ENCODE results near the gene UPF2.
"Not testable (repeated sequence)": the region's sequence is repeated elsewhere in the genome, so short reads cannot be mapped to it uniquely, and the experiment has no call there.

The UPF2 gene, protein sequence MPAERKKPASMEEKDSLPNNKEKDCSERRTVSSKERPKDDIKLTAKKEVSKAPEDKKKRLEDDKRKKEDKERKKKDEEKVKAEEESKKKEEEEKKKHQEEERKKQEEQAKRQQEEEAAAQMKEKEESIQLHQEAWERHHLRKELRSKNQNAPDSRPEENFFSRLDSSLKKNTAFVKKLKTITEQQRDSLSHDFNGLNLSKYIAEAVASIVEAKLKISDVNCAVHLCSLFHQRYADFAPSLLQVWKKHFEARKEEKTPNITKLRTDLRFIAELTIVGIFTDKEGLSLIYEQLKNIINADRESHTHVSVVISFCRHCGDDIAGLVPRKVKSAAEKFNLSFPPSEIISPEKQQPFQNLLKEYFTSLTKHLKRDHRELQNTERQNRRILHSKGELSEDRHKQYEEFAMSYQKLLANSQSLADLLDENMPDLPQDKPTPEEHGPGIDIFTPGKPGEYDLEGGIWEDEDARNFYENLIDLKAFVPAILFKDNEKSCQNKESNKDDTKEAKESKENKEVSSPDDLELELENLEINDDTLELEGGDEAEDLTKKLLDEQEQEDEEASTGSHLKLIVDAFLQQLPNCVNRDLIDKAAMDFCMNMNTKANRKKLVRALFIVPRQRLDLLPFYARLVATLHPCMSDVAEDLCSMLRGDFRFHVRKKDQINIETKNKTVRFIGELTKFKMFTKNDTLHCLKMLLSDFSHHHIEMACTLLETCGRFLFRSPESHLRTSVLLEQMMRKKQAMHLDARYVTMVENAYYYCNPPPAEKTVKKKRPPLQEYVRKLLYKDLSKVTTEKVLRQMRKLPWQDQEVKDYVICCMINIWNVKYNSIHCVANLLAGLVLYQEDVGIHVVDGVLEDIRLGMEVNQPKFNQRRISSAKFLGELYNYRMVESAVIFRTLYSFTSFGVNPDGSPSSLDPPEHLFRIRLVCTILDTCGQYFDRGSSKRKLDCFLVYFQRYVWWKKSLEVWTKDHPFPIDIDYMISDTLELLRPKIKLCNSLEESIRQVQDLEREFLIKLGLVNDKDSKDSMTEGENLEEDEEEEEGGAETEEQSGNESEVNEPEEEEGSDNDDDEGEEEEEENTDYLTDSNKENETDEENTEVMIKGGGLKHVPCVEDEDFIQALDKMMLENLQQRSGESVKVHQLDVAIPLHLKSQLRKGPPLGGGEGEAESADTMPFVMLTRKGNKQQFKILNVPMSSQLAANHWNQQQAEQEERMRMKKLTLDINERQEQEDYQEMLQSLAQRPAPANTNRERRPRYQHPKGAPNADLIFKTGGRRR

DNA sequence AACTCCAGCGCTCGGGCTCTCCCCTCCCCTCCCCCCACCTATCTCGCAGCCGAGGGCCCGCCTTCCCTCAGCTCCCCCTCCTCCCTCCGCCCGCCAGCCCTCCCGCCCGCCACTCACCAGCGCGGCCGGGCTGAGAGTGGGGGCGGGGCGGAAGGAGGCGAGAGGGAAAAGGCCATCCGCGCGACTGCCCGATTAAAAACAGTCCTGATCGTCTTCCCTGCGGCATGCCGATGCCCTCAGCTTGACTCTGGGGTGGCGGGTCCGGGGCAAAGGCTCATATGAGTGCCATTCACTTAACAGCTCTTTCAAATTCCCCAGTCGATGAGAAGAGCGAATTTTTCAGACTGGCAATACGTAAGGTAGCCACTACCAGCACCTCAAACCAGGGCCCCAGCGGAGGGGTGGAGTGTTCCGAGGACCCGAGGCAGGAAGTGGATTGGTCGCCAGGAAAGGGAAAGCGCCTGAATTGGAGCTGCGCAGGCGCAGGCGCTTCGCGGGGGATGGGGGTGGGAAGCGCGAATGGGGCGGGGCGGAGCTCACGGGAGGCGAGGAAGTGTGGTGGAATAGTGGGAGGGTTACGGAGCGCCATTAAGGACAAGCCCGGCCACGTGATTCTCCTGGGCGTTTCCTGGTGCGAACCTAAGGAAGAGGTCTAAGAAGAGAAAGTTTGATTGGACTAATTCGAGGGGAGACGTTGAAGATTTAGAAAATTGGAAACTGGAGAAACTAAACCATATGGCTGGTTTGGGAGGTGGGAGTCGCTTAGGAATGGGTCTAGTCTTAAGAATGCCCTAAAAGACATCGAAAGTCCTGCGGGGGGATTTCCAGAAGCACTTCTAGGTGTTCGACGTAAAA is at the start of gene UPF2:
Gene UPF2, minus strand, starts transcription at position 13 of the 855 bp plus-strand sequence. CDS start 7,386 bp downstream, outside the sequence.
- peak; percentile 96 for DNase-seq (ENCODE audit: low read depth)

DNA sequence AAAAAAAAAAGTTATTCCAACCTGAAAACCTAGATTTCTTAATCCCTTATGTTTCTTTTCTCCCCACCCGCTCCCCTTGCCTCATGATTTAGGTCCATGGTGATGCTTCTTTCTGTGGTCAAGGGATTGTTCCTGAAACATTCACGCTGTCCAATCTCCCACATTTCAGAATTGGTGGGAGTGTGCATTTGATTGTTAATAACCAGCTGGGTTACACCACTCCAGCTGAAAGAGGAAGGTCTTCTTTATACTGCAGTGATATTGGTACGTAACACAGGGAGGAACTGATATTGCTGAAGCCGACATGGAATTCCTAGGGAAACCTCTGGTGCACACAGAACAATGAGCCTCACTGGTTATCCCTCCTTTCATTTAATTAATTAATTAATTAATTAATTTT is 48.8 kb upstream of the UPF2 start:
- DNase-seq (ENCODE audit: low read depth), result no peak

DNA sequence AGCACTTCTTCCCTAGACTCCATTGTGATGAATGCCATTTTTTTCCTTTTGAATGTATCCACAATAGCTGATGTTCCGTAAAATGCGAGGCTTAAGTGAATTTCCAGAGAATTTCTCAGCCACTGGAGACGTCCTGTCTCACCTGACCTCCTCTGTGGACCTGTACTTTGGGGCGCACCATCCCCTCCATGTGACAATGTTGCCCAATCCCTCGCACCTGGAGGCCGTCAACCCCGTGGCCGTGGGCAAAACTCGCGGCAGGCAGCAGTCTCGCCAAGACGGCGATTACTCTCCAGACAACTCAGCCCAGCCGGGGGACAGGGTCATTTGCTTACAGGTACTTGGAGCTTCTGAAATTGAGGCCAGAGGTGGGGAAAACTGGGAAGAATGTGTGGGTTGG is 46.3 kb upstream of the UPF2 start:
- no peak for DNase-seq (ENCODE audit: low read depth)

DNA sequence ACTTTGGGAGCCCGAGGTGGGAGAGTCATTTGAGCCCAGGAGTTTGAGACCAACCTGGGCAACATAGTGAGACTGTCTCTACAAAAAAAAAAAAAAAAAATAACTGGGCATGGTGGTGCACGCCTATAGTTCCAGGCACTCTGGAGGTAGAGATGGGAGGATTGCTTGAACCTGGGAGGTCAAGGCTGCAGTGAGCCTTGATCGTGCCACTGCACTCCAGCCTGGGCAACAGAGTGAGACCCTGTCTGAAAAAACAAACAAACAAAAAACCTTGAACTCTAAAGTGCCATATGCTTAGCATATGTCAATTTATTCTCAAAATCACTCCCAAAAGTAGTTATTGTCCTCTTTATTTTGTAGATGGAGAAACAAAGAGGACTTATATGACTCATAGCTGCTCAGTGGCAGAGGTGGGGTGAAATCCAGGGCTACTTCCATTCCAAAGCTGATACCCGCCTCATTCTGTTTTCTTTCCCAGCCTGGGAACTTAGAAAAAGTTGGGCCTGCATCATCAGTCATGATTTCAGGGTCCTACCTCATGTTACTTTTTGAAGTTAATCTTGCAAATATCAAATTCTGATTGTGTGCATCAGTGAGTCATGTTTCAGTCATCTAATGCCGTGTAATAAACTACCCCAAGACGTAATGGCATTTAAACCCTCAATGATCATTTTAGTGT is 39.4 kb upstream of the UPF2 start:
- DNase-seq (ENCODE audit: low read depth), result no peak

DNA sequence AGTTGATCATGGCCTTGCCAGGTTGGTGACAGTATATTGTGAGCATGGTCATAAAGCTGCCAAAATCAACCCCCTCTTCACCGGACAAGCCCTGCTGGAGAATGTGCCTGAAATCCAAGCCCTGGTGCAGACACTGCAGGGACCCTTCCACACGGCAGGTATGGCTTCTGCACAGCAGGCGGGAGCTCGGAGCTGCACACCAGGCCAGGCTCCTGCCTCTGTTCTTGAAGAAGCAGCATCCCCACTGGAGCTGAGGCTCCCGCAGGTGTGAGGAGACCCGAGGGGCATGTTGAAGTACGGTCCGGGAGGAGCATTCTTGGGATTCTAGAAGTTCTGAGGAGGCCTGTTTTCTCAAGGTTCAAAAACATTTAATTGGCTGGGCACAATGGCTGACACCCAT is 38.9 kb upstream of the UPF2 start:
- no peak for DNase-seq (ENCODE audit: low read depth)

DNA sequence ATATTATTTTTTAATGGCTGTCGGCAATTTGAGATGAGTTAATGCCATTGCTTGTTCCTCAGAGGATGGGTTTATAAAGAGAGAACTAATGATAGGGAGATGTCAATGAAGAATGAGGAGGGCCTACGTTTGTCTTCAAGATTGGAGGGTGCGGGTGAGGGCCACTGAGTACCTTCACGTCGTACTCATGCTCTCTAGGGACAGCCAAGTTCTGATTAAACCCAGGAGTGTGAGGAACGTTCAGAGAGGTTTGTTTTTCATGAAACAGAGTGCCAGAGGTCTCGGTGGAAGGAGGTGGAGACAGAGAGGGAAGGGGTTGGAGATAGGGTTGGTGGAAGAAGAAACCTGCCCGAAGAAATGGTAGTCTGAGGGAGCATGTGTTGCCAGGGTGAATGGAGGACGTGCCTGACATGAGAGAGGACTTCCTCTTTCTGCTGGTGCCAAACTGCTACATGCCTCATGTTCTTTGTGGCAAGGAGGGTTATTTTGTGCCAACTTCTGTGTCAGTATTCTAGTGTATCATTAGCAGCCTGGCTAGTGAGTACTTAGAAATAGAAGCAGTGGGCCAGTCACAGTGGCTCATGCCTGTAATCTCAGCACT is 35.1 kb upstream of the UPF2 start:
- DNase-seq (ENCODE audit: low read depth), result no peak

DNA sequence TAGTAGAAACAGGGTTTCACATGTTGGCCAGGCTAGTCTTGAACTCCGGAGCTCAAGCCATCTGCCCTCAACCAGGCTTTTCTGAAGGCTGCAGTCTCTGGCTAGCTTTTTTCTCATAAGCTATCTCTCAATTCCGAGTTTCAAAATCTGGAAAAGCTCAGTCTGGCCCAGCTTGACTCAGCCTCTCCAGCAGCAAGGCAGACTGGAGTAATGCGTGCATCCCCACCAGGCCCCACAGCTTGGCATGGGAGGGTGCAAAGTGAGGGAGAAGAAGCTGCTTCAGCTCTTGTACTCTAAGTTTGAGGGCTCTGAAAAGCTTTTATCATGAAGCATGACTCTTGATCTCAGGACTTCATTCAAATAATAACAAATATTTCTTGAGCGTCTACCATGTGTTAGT is 30.9 kb upstream of the UPF2 start:
- no peak for DNase-seq (ENCODE audit: low read depth)

DNA sequence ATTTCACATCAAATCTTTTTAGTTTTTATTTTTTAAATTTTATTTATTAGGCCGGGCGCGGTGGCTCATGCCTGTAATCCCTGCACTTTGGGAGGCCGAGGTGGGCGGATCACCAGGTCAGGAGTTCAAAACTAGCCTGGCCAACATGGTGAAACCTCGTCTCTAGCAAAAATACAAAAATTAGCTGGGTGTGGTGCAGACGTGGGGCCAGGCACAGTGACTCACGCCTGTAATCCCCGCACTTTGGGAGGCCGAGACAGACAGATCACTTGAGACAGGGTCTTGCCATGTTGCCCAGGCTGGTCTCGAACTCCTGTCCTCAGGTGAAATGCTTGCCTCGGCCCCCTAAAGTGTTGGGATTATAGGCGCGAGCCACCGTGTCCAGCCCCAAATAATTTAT is 28.8 kb upstream of the UPF2 start:
- DNase-seq (ENCODE audit: low read depth), result not testable (repeated sequence)

DNA sequence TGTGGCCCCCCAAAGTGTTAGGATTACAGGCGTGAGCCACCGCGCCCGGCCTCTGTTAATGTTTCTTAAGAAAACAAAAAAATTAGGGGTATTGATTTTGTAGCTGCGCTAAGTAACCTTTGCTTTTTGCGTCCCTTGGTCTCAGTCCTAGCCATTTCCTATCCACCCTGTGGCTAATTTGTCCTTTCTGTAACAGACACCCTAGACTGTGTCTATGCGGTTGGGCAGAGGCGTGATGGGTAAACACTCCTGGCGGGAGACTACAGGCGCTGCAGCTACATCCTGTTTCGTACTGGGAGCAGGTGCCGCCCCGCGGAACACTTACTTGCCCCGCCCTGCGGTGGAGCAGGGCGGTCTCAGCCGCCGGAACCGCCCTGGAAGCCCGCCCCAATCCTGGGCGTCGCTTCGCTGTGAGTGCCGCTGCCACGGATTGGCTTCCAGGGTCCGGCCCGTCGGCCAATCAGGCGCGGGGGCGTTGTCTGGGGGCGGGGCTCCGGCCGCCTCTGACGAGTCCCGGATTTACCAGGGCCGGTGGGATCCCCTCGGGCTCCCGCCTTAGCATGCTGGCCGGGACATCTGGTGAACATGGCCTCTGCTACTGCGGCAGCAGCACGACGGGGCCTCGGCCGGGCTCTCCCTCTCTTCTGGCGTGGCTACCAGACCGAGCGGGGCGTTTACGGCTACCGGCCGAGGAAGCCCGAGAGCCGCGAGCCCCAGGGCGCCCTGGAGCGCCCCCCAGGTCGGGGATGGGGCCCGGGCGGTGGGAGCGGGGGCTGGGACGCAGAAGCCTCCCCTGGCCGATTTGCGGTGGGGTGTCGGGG is 26.1 kb upstream of the UPF2 start, which contains the start of gene DHTKD1:
Gene DHTKD1, plus strand, starts transcription at position 506 of the 821 bp plus-strand sequence. Its CDS starts 80 bp downstream, at position 586.
- peak; percentile 99 for DNase-seq (ENCODE audit: low read depth)

DNA sequence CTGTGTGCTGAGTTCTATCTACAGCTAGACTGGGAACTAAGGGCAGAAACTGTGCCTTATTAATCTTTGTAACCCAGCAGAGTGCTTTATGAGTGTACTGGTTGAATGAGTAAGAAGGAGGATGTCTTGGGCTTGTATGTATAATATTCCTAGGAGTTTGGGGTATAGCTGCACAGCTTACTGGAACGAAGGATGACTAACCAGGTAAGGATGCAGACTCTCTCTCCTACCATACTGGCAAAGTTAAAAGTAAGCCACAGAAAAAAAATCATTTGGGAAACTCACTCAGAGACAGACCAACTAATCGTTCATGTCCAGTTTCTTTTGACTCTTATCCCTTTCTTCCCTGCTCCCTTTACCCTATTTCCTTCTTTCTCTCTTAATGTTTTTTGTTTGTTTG is 24.7 kb upstream of the UPF2 start:
- DNase-seq (ENCODE audit: low read depth), result no peak

DNA sequence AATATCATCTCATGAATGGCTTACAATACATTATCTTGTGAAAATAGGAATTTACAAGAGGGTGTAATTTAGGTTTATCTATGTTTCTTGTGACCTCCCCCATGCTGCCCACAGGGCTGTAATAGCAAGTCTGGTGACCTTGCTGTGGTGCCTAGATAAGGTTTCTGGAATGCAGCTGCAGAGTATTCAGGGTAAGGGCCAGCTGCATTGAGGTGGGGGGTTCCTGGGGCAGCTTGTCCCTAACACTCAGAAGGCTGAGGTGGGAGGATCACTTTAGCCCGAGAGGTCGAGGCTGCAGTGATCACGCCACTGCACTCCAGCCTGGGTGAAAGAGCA is 20.8 kb upstream of the UPF2 start:
- DNase-seq (ENCODE audit: low read depth), result no peak

DNA sequence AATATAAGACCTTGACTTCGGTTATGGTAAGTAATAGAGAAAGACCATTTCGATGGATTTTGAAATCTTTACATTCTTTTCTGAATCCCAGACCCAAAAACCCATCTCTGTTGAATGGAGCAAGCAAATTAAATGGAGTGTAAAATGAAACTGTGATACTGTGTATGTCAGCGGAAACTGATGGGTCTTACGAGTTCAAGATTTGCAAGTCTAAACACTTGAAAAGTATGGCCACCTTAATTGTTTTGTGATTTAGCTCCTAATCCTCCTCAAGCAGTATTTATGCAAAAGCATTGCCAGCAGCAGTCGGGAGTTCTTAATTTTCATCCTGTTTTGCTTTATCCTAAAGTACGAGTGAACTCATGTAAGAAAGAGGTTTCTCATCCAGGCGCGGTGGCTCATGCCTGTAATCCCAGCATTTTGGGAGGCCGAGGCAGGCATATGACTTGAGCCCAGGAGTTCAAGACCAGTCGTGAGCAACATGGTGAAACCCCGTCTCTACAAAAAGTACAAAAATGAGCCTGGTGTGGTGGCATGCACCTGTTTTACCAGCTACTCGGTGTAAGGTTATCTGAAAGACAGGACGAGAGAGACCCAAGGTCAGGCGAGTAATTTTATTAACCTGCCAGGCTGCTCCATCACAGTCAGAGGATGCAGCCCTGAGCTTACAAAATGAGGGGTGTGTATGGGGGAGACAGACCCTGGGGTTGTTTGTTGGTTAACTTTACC is 20.3 kb upstream of the UPF2 start:
- DNase-seq (ENCODE audit: low read depth), result no peak

DNA sequence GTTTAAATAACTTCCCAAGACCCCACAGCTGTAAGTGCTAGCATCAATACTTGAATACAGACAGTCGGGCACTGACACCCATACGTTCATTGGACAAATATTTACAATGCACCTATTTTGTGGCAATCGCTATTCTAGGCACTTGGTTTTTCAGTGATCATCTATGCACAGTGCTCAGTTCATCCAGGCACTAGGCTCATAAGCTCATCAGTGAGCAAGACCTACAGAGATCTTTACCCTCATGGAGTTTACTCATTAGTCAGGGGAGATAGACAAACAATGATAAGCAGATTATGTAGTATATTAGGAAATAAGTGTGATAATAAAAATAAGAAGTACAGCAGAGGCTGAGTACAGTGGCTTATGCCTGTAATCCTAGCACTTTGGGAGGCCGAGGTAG is 18.5 kb upstream of the UPF2 start:
- DNase-seq (ENCODE audit: low read depth), result no peak

DNA sequence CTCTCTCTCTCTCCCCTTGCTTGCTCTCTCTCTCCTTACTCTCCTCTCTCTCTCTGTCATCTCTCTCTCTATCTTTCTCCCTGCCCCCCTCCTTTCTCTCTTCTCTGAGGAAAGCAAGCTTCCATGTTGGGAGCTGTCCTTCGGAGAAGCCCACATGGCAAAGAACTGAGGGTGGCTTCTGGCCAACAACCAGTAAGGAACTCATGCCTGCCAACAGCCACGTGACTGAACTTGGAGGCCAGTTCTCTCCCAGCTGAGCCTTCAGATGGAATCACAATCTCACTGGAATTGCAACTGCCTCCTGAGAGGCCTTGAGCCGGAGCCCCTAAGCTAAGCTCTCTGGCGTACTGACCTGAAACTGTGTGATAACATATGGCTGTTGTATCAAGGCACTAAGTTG is 14.1 kb upstream of the UPF2 start:
- DNase-seq (ENCODE audit: low read depth), result no peak

DNA sequence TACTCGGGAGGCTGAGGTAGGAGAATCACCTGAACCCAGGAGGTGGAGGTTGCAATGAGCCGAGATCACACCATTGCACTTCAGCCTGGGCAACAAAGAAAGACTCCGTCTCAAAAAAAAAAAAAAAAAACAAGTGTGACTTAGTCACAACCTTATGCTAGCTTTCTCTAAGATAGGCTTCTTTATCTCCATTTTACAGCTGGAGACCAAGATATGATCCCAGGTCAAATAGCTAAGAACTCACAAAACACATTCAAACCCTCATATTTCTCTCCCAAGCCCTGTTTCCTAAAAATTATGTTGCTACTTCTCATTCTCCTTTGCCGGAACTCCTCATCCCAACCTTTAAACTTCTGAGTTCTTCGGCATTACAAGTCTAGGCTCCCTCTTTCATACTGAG is 13.1 kb upstream of the UPF2 start:
- DNase-seq (ENCODE audit: low read depth), result no peak

DNA sequence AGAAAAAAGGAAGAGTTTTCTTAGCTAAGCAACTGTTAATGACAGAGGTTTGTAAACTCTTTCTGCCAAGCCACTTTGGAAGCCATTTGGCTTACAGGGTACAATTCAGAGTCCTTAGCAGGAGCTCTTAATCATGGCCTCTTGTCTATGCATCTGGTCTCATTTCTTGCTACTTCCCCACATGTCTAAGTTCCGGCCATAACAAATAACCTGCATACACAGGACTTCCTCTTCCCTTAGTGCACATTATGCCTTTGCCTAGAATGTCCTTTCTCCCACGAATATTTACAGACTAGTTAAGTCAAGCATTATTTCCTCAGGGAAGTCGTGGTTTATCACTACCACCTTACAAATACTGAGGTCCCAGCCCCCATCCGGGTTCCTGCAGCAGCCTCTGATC is 8.6 kb upstream of the UPF2 start:
- no peak for DNase-seq (ENCODE audit: low read depth)

DNA sequence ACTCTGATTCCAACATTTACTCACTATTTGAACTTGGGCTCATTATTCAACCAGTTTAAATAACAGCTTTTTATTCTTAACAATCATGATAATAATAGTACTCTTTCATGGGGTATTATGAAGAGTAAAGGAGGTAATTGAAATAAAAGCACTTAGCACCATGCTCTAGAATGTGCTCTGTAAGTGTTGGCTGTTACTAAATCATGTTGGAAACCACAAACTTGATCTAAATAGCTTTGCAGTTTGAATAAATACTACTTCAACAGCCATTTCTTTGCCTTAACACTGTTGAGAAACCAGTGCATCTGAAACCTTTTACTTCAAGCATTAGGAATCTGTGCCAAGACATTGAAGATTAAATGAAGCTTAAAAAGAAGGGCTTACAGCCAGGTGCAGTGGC is 7.9 kb upstream of the UPF2 start:
- no peak for DNase-seq (ENCODE audit: low read depth)

DNA sequence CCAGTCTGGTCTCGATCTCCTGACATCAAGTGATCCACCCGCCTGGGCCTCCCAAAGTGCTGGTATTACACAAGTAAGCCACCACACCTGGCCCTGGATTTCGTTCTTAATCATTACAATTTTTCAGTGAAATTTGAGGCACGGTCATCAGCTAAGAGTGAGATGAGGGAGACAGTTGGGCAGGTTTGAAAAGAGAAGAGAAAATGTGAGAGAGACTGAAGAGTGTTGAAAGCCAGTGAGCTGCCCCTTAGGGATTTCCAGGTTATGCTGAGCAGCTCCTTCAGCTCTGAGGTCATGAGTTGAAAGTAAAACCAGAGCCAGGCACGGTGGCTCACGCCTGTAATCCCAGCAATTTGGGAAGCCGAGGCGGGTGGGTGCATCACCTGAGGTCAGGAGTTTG is 5.9 kb upstream of the UPF2 start:
- DNase-seq (ENCODE audit: low read depth), result no peak

DNA sequence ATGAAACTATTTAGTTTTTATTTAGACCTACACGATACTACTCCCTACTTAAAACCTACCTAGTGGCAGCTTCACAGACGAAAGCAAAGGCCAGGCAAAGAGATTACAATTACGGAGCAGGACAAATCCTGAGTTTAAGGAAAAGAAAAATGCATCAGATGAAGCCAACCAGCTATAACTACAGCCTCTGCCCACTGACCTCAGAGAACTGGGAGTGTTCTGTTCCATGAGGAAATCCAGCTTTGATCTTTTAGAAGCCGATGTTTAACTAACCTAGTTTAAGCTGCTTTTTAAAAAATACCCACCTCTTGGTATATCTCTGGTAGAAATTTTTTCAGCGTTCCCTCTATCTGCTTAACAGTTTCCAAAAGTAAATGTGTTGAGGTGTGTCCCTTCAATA is 3.0 kb upstream of the UPF2 start:
- DNase-seq (ENCODE audit: low read depth), result no peak

Measured in stimulated activated CD8-positive, alpha-beta memory T cell treated with anti-CD3 and anti-CD28 coated beads, Interleukin-4, amount 100 ng/mL, for 24 hours (primary cell).